ENCODE measurements around the gene DOK3. TPM values are rescaled to one million over a fixed set of nuclear protein-coding genes. Genes with fewer than 3 reads are reported as not detected.

Gene DOK3
- total and polyA plus RNA-seq, 10 of the 15 experiments (the other 5 are each of a cell fraction or from before 2014, with no cell fraction given): 6.6 to 107 (median 52.1) TPM

GRCh38 chr5:177554474-177555111, 45.0 kb upstream of the DOK3 start, which contains the start of gene FAM193B (continued):
- TF ChIP-seq RELB (IDR thresholded peaks at IDR 0.05; ENCODE audit: low read depth): no peak
- TF ChIP-seq CTCF (IDR thresholded peaks at IDR 0.05 in 2 of 3, conservative IDR thresholded peaks at IDR 0.05 in 1 of 3; ENCODE audit: control insufficient read depth in 2 of 3, extremely low read depth in 1 of 3, insufficient read depth in 1 of 3, low read depth in 3 of 3, low read length in 3 of 3): no peak
- no peak for TF ChIP-seq POU2F2 (IDR thresholded peaks at IDR 0.05; ENCODE audit: borderline replicate concordance, low read depth, low read length)
- TF ChIP-seq HCFC1 (IDR thresholded peaks at IDR 0.05; ENCODE audit: low read length): peak; percentile 84
- TF ChIP-seq PBX3 (IDR thresholded peaks at IDR 0.05; ENCODE audit: insufficient replicate concordance, low read depth, low read length): no peak
- TF ChIP-seq MYB (IDR thresholded peaks at IDR 0.05; ENCODE audit: borderline replicate concordance, low read depth, low read length): no peak
- TF ChIP-seq WRNIP1 (IDR thresholded peaks at IDR 0.05; ENCODE audit: borderline replicate concordance, low read depth, low read length): no peak
- TF ChIP-seq ZZZ3 (IDR thresholded peaks at IDR 0.05; ENCODE audit: control insufficient read depth, insufficient read length, low read depth): no peak
- TF ChIP-seq SMARCA5 (IDR thresholded peaks at IDR 0.05): no peak
- TF ChIP-seq DPF2 (IDR thresholded peaks at IDR 0.05): no peak
- no peak for TF ChIP-seq ZNF687 (IDR thresholded peaks at IDR 0.05)
- no peak for TF ChIP-seq ELK1 (IDR thresholded peaks at IDR 0.05; ENCODE audit: low read depth, low read length)
- no peak for TF ChIP-seq RAD51 (IDR thresholded peaks at IDR 0.05)
- TF ChIP-seq SMAD1 (IDR thresholded peaks at IDR 0.05; ENCODE audit: low read depth, partially characterized antibody): no peak
- no peak for TF ChIP-seq ZNF622 (IDR thresholded peaks at IDR 0.05)
- TF ChIP-seq NR2F1 (conservative IDR thresholded peaks at IDR 0.05): peak; percentile 84
- peak; percentile 50 for TF ChIP-seq POLR2A (IDR thresholded peaks at IDR 0.05; ENCODE audit: low read depth, low read length)
- no peak for TF ChIP-seq KAT2A (conservative IDR thresholded peaks at IDR 0.05; ENCODE audit: control insufficient read depth, low read depth, low read length)
- TF ChIP-seq ZSCAN29 (IDR thresholded peaks at IDR 0.05): no peak
- no peak for TF ChIP-seq SMAD5 (IDR thresholded peaks at IDR 0.05; ENCODE audit: low read depth)
- TF ChIP-seq EED (IDR thresholded peaks at IDR 0.05; ENCODE audit: low read depth): no peak

Data from GM12878 (cell line).